Activated CD8-positive, alpha-beta memory T cell treated with anti-CD3 and anti-CD28 coated beads, Interleukin-2, amount 50 U/mL, for 1 hour (primary cell): ENCODE results near the gene MYO1A.

ENCODE experiments used
- DNase-seq: peaks from one replicate; pipeline ENCODE4 v3.0.0-alpha.2; 2020; ENCODE audit errors: extremely low read depth

The MYO1A gene

DNA sequence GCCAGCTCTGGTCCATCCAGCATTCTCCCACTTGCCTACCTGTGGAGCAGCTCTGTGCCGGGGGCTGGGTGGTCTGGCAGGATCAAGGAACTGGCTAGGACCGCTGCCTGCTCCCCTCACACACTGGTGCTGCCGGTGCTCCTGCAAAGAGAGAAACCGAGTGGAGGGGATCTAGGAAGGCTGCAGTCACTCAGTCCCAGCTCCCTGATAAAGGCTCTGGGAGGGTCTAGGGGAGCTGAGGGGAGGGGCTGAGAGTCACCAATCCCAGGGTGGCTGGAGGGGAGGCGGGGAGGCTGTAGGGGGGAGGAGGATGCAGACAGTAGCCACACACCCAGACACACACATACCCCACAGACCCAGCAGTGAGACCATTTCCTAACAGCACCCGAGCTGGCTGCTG lies 33.6 kb downstream of the MYO1A start, which contains the start of gene TAC3:
TSS of gene TAC3 (minus strand) at position 182 of the 400 bp plus-strand sequence. CDS start 732 bp downstream, outside the sequence.
- DNase-seq: no peak

DNA sequence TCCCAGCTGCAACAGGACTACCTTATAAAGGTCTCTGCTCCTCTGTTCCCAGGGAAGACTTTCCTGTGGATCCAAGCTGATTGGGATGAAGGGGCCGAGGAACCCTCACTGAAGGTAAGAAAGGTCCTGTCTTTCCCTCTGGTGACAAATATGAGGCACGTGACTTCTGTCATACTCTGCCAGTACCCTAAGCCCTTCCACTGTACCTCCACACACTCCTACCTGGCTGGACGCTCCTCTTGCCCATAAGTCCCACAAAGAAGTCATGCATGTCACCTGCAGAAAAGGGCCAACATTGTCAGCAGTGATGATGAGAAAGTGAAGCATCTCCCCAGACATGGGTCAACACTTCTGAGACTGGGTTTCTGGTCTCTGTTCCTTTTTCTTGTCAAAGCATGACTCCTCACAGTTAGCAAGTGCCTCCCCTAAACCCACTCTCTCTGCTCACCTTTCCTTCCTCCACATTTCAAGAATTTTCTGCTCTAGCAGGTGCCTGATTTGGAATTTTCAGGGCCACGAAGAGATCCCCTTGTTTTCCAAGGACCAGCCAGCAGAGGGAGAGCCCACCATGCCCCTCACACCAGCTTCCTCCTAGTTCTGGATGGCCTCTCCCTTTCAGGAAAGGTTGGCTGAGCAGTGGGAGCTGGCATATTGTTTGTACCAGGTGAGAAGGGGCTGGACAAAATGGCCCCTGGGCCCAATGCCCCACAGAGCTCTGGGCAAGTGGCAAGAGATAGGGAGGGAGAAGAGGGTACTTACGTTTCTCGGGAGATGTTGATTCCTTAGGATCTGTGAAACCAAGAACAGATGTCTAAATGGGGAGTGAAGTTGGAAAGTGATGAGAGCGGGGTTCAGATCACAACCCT lies 37.1 kb downstream of the MYO1A start:
- DNase-seq: no peak

DNA sequence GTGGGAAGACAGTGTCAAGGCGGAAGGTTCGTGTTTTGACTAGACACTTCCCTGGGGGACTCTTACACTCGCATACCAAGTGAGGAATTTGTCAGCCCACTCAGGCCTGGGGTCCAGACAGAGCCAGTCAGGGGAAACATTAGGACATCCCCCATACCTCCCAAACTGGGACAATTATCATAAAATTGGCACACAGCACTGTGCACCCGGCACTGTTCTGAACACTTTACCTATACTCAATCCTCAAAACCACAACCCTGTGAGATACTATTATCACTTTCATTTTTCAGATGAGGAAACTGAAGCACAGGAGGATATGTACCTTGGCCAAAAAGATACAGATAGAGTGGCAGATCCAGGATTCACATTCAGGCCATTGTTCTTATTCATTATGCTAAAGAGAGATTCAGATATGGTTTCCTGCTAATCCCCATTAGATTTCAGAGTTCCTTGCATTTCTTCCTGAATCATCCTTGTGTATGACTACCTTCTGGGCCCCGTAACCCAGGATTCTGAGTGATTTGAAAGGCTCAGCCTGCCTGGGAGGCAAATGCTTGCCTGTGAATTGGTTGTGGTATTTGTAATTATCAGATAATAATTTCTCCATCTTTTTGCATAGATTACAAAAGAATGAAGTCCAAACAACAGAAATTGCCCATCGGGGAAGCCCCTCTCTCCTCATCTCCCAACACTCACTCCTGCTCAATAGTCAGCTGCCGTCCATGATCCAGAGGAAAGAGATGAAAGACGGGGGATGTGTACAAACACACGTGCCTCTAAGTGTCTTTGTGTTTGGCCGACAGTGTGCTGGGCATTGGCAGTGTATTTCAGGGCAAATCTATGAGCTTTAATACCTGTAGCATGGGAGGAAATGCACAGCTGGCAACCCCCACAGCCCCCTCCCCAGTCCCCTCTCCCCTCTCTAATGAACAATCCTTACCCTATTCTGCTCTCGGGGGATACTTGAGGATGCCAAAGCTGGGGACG lies 38.2 kb downstream of the MYO1A start:
- DNase-seq: no peak

DNA sequence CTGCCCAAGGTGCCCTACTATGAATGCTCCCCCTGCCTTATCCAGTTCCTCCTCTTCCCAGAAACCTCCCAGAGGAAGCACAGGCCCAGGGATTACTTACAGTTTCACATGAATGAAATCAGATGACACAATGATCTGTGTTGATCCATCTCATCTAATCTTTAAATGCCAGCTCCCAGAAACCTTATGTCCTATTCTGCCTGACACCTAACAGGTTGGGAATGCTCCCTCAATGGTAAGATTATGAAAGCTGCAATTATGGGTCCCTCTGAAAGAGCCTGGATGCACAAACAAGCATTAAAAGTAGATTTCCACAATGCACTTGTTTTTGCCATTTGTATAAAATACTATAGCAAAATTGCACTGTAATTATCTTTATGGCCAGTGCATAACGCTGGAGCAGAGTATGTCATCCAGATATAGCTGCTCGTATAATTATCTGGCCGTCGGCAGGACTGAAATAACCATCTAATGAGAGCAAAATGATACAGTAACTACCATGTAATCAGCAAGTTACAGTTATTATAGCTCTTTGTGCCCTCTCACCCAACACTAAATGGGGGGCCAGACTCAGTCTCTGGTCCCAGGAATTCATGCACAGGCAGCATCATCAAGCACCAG lies 39.2 kb downstream of the MYO1A start:
- DNase-seq: no peak

DNA sequence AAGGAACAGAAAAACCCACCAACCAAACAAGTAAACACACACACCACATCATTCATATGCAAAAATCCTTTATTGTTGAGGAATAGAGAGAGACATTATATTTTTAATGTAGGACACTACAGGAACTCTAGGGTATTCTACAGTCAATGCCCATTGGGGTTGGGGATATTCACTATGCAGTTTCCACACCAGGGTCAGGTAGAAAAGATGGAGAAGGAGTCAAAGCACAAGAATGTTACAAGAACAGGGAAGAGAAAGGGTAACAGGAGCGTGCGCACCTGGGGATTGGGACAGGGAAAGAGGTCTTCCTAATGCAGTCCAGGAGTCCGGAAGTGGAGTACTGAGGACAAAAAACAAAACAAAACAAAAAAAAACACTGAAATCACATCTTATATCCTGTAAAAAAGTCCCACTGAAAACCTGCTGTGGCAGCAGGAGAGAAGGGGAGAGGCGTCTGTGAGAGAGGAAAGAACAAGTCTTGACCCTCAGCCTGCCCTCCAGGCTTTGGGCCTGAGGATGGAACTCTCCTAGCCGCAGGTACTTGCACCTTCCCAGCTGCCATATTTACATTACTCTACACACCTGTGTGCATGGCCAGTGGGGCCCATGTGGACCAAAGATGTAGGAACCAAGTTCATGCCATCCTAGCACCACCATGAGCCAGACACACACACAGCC lies 39.8 kb downstream of the MYO1A start:
- no peak for DNase-seq

DNA sequence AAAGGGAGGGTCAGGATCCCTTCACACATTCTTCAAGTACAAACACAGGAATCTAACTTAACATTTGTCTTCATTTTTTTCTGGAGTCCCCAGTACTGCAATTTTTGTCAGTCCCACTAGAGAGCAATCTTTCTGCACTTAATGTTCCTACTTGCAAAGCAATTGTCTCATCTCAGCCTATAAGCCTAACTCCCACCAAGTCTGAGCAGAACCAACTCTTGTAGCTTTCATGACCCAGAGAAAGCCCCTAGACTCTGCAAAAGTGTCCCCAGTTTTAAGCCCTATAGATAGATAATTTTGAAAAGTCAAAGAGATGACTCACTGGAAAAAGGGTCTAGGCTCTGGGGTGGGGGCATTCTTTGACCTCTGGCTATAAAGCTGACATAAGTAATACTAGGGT lies 41.8 kb downstream of the MYO1A start:
- no peak for DNase-seq

DNA sequence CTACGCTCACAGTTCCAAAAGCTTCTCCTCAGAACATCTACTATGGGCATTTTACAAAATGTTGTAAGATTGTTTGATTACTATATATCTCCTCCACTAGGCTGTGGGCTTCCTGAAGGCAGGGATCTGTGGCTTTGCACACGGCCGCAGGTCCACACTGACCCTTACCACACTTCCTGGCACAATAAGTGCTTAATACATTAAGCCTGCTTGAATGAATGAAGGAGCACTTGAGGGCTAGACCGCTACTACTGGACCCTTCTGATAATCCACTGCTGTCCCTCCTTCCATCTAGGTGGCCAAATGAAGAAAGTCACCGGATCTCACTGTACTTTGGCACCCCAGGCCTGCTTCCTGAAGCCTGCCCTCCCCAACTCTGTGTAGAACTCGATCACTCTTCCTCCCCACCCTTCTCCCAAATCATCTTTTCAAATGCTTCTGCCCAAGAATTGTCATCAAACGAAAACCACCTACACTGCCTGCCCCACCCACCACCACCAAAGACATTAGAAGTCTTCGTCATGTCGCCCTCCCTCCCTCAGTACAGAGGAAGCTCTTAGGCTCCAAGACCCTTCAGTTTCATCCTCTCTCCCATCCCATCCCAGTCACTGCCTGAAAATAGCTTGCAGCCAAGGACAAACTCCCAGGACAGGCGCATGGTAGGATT lies 43.0 kb downstream of the MYO1A start:
- DNase-seq: no peak

DNA sequence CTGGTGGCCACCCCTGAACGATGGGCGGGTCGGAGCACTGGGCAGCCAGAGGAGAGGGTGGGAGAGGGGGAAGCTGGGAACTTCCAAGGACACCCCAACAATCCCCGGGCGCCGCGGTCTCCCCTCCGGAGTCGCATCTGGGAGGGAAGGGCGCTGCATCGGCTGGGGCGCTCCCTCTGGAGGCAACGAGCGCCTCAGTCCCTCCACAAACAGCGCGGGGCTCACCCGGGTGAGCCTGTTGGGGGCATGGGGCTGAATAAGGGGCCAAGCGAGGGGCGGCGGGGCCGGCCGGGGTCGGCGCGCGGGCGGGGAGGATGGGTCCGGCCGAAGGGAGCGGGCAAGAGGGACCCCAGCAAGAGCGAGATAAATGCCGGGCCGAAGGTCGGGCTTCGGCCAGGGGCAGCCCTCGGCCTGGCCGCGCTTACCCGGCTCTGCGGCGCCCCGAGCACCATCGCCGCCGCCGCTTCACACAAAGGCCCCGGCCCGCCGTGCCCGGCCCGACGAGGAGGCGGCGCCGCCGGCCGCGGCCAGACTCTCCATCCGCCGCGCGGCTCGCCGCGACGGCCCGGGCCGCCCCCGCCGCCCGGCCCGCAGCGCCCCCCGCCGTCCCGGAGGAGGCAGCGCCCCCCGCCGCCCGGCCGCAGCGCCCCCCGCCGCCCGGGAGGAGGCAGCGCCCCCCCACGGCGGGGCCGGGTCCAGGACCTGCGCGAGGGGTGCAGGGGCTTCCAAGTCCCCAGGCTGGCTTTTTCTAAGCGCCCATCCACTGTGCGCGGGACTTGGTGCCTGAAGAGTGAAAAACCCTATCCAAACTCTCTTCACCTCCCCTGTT lies 43.7 kb downstream of the MYO1A start, which contains the start of gene ZBTB39:
TSS of gene ZBTB39 (minus strand) at position 567 of the 829 bp plus-strand sequence. CDS start 1,629 bp downstream, outside the sequence.
- no peak for DNase-seq

DNA sequence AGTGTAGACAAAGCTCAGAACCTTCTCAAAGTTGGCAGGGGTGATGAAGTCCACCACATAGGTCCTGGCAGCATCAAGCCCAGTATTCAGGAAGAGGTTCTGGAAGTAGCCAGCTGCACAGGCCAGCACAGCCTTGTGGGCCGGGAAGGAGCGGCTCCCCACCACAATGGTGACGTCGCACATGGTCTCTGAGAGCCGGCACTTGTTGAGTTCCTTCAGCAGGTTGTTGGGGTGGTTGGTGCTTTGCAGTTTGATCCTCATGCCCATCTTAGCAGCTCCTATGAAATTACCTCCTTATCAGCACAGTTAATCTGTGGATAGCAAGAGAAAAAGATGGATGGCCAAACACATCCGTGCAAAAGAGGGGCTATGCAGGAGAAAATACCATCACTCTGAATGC lies 45.3 kb downstream of the MYO1A start:
- no peak for DNase-seq

DNA sequence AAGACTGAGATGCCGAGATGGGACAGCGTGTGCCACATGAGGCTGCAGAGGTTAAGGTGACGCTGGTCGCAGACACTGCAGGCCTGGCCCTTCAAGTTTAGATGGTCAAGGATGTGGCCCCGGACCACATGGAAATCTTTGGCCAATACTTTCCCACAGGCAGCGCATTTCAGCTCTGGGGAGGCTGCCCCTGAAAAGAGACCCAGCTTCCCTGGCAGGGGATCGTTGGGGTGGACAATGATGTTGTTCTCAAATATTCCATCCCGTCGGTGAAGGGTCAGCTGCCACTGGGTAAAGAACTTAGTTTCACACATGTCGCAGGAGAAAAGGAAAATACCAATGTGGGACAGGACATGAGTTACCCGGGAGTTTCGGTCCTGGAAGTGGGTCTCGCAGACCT lies 46.5 kb downstream of the MYO1A start:
- no peak for DNase-seq

DNA sequence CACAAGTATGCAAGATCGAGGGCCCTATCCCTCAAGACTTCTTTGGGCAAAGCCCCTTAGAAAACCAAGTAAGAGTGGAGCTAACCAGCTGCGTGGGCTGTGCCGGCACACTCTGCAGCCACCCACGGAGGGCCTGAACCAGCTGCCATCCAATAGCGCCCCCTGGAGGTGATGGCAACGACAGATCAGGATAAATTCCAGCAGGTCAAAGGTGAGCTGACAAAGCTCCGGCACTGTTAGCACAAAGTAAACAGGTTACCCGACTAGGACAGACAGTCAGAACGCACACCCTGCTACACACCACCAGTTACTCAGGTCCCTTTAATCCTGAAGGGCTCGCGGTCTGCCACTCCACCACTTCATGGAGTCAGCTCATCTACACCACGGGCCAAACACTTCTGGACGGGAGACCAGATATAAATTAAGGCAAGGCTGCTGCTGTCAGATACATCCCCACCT lies 48.5 kb downstream of the MYO1A start:
- DNase-seq: peak; percentile 37

DNA sequence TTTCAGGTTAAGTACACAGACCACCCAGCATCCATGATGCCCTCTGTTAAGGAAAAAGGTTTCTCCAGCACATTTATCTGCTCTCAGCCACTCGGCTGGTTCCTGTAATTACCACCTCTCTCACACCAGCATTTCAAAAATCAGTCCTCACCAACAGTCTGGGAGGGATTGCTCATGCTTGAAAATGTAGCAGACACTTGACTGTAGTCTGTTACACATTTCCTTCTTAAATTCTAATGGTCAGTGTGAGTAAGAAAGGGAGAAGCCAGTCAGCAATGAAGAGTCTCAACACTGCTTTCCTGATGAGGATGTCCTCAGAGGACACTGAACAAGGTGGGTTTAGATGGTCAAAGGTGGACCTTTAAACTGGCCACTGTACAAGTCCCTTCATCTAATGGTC lies 49.5 kb downstream of the MYO1A start:
- DNase-seq: no peak

DNA sequence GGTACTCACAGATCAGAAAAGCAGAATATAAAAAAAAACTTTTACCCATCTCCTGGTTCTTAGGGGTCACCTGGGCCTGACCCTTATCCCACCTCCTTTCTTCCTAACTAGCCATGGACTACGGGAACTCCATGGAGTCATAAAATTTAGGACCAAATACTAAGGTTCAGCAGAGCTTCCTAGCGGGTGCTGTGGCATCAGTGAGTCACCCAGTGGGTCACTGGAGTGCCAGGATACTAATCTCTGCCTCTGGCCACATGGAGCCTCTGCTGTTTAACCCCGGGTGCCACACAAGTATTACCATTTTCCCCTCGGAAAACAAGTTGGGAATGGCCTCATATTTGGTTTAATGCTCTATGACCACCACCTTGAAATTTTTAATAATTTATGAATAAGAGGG lies 50.5 kb downstream of the MYO1A start:
- no peak for DNase-seq

DNA sequence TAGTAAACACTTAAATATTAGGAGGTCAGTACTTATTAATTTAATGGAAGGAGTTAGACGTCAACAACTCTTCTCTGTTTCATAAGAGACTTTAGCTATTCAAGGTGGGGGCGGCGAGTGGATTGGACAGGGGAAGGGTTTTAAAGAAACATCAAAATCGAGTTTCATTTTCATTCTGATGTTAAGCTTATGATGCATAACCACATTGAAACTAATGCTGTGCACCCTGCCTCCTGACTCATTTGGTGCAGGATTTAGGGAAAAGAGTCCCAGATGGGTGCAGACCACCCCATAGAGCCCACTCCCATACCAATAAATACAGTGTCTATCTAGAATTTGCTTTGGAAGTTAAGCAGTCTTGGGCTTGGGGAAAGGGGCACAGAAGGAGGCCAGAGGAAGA lies 50.9 kb downstream of the MYO1A start:
- DNase-seq: no peak

DNA sequence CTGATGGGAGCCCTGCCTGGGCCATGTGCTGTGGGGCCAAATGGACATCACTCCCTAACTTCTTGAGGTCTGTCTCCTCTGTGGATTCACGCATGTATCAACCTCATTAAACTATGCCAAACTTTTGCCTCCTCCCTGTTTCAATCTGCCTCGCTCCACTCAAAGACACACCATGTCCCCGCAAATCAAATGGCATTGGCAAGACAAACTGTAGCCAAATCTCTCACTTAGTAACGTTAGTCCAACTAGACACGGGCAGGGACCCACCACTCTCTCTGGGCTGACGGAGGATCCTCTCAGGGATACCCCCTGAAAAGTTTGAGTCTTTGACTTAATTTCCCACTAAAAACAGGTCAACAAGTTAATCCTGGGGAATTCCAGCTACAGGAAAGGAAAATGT lies 51.6 kb downstream of the MYO1A start:
- no peak for DNase-seq

DNA sequence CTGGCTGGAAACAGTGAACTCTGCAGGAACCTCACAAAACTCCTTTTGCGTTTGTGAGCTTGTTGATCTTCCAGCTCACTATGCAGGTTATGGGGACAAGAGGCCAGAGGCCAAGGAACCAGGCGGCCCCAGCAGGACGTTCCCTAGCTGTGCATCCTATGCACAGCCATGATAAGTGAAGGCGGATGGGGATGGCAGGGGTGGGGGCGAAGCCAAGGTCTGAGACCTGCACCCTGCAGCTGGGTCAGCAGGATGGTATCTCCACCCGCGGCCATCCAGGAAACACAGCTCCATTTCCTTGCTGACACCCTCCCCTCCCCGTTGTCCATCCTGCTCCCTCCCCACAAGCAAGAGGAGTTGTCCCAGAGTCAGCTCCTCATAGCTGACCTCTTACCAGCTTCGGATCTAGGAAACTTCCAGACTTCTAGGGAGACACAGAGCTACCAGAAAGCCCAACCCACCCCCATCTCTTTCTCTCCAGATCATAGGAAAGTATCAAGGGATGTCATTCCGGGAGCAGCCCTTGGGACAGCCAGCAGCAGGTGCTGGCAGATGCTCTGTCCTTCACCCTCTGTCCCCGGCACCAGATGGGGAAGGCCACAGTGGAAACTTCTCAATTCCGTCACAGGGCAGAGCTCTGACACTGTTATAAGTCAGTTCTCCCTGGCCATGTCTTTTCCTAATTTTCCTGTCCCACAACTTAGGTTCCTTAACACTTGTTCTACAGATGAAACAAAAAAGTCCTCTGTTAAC lies 53.0 kb downstream of the MYO1A start:
- DNase-seq: no peak

DNA sequence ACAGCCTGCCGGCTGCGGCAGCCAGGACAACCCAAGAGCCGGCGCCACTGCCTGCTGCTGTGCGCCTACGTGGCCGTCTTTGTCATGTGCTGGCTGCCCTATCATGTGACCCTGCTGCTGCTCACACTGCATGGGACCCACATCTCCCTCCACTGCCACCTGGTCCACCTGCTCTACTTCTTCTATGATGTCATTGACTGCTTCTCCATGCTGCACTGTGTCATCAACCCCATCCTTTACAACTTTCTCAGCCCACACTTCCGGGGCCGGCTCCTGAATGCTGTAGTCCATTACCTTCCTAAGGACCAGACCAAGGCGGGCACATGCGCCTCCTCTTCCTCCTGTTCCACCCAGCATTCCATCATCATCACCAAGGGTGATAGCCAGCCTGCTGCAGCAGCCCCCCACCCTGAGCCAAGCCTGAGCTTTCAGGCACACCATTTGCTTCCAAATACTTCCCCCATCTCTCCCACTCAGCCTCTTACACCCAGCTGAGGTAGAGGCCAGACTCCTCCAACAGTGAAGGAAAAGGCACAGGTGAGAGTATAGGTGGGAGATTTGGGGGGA lies 53.9 kb downstream of the MYO1A start:
- DNase-seq: no peak

DNA sequence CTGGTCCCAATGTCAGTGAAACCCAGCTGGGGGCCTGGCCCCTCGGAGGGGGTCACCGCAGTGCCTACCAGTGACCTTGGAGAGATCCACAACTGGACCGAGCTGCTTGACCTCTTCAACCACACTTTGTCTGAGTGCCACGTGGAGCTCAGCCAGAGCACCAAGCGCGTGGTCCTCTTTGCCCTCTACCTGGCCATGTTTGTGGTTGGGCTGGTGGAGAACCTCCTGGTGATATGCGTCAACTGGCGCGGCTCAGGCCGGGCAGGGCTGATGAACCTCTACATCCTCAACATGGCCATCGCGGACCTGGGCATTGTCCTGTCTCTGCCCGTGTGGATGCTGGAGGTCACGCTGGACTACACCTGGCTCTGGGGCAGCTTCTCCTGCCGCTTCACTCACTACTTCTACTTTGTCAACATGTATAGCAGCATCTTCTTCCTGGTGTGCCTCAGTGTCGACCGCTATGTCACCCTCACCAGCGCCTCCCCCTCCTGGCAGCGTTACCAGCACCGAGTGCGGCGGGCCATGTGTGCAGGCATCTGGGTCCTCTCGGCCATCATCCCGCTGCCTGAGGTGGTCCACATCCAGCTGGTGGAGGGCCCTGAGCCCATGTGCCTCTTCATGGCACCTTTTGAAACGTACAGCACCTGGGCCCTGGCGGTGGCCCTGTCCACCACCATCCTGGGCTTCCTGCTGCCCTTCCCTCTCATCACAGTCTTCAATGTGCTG lies 54.6 kb downstream of the MYO1A start:
- DNase-seq: no peak
